ENCODE results near the gene FXYD1.
"Not testable (repeated sequence)": the region's sequence is repeated elsewhere in the genome, so short reads cannot be mapped to it uniquely, and the experiment has no call there.

The FXYD1 gene

GRCh38 chr19:35128398-35129057 is 10.1 kb upstream of the FXYD1 start:
- Histone ChIP-seq H3K27ac (ENCODE audit: low read length) (no peak overlapping the region), H3K27me3 (ENCODE audit: low read depth, low read length) (no peaks in the 10 kb centered on the region), H3K4me1 (ENCODE audit: control insufficient read depth in 1 of 2, insufficient read depth in 2 of 2, low read length in 2 of 2) (peaks cover 12% of the 10 kb centered on the region in 2 donors), H3K4me3 (ENCODE audit: low read depth in 1 of 2, low read length in 2 of 2) (no peak overlapping the region), H3K9me3 (ENCODE audit: control insufficient read depth in 1 of 2, low read length in 2 of 2) (no peaks in the 10 kb centered on the region), H3K36me3 (ENCODE audit: control insufficient read depth in 1 of 2, insufficient read depth in 2 of 2, low read length in 2 of 2) (peaks cover 0 to 10% of the 10 kb centered on the region in 2 donors)

GRCh38 chr19:35129724-35130274 is 8.8 kb upstream of the FXYD1 start:
- not testable (repeated sequence) for H3K27me3 ChIP-seq (ENCODE audit: low read depth, low read length); H3K36me3 ChIP-seq (ENCODE audit: control insufficient read depth in 1 of 2, insufficient read depth in 2 of 2, low read length in 2 of 2); H3K9me3 ChIP-seq (ENCODE audit: control insufficient read depth in 1 of 2, low read length in 2 of 2); H3K27ac ChIP-seq (ENCODE audit: low read length); H3K4me3 ChIP-seq (ENCODE audit: low read depth in 1 of 2, low read length in 2 of 2); H3K4me1 ChIP-seq (ENCODE audit: control insufficient read depth in 1 of 2, insufficient read depth in 2 of 2, low read length in 2 of 2)

- H3K27ac ChIP-seq (ENCODE audit: low read length): no peak overlapping the region
- no peak overlapping the region for H3K4me3 ChIP-seq (ENCODE audit: low read depth in 1 of 2, low read length in 2 of 2)
Measured at GRCh38 chr19:35130761-35131720, 7.6 kb upstream of the FXYD1 start.

GRCh38 chr19:35132254-35132653 is 6.4 kb upstream of the FXYD1 start:
- H3K4me3 ChIP-seq (ENCODE audit: low read depth in 1 of 2, low read length in 2 of 2): peak overlapping the region in 1 of 2 donors; percentile 38
- H3K27ac ChIP-seq (ENCODE audit: low read length): no peak overlapping the region
- peaks cover 0 to 5% of the 10 kb centered on the region in 2 donors for H3K36me3 ChIP-seq (ENCODE audit: control insufficient read depth in 1 of 2, insufficient read depth in 2 of 2, low read length in 2 of 2)

More at GRCh38 chr19:35130761-35131720, 7.6 kb upstream of the FXYD1 start:
- no peaks in the 10 kb centered on the region for H3K9me3 ChIP-seq (ENCODE audit: control insufficient read depth in 1 of 2, low read length in 2 of 2)
- H3K27me3 ChIP-seq (ENCODE audit: low read depth, low read length): no peaks in the 10 kb centered on the region
- H3K36me3 ChIP-seq (ENCODE audit: control insufficient read depth in 1 of 2, insufficient read depth in 2 of 2, low read length in 2 of 2): peaks cover 0 to 5% of the 10 kb centered on the region in 2 donors
- peaks cover 0 to 9% of the 10 kb centered on the region in 2 donors for H3K4me1 ChIP-seq (ENCODE audit: control insufficient read depth in 1 of 2, insufficient read depth in 2 of 2, low read length in 2 of 2)

GRCh38 chr19:35133826-35134225 is 4.8 kb upstream of the FXYD1 start:
- H3K27ac ChIP-seq (ENCODE audit: low read length): no peak overlapping the region
- H3K27me3 ChIP-seq (ENCODE audit: low read depth, low read length): peaks cover 5% of the 10 kb centered on the region
- H3K9me3 ChIP-seq (ENCODE audit: control insufficient read depth in 1 of 2, low read length in 2 of 2): no peaks in the 10 kb centered on the region
- H3K4me1 ChIP-seq (ENCODE audit: control insufficient read depth in 1 of 2, insufficient read depth in 2 of 2, low read length in 2 of 2): peaks cover 0 to 9% of the 10 kb centered on the region in 2 donors
- peaks cover 0 to 5% of the 10 kb centered on the region in 2 donors for H3K36me3 ChIP-seq (ENCODE audit: control insufficient read depth in 1 of 2, insufficient read depth in 2 of 2, low read length in 2 of 2)
- peak overlapping the region in 1 of 2 donors; percentile 38 for H3K4me3 ChIP-seq (ENCODE audit: low read depth in 1 of 2, low read length in 2 of 2)

More at GRCh38 chr19:35132254-35132653, 6.4 kb upstream of the FXYD1 start:
- H3K27me3 ChIP-seq (ENCODE audit: low read depth, low read length): peaks cover 5% of the 10 kb centered on the region
- H3K4me1 ChIP-seq (ENCODE audit: control insufficient read depth in 1 of 2, insufficient read depth in 2 of 2, low read length in 2 of 2): peaks cover 0 to 9% of the 10 kb centered on the region in 2 donors
- no peaks in the 10 kb centered on the region for H3K9me3 ChIP-seq (ENCODE audit: control insufficient read depth in 1 of 2, low read length in 2 of 2)

- no peak within 1 kb of the TSS for H3K27ac ChIP-seq (ENCODE audit: low read length)
- H3K9me3 ChIP-seq (ENCODE audit: control insufficient read depth in 1 of 2, low read length in 2 of 2): no peaks in the 10 kb centered on the region
- peaks cover 5% of the 10 kb centered on the region for H3K27me3 ChIP-seq (ENCODE audit: low read depth, low read length)
- H3K36me3 ChIP-seq (ENCODE audit: control insufficient read depth in 1 of 2, insufficient read depth in 2 of 2, low read length in 2 of 2): peaks cover 0 to 5% of the 10 kb centered on the region in 2 donors
- peaks cover 0 to 9% of the 10 kb centered on the region in 2 donors for H3K4me1 ChIP-seq (ENCODE audit: control insufficient read depth in 1 of 2, insufficient read depth in 2 of 2, low read length in 2 of 2)
- peak within 1 kb of the TSS in 1 of 2 donors; percentile 39 for H3K4me3 ChIP-seq (ENCODE audit: low read depth in 1 of 2, low read length in 2 of 2)
Measured at GRCh38 chr19:35134601-35135242, 3.9 kb upstream of the FXYD1 start, which contains the start of gene LGI4. LGI4 (minus strand) TSS chr19:35135059; CDS start chr19:35134680, 379 bp downstream.

GRCh38 chr19:35135389-35135909 is 3.2 kb upstream of the FXYD1 start:
- peaks cover 5% of the 10 kb centered on the region for H3K27me3 ChIP-seq (ENCODE audit: low read depth, low read length)
- no peaks in the 10 kb centered on the region for H3K9me3 ChIP-seq (ENCODE audit: control insufficient read depth in 1 of 2, low read length in 2 of 2)
- peak overlapping the region in 1 of 2 donors; percentile 39 for H3K4me3 ChIP-seq (ENCODE audit: low read depth in 1 of 2, low read length in 2 of 2)
- peaks cover 0 to 9% of the 10 kb centered on the region in 2 donors for H3K4me1 ChIP-seq (ENCODE audit: control insufficient read depth in 1 of 2, insufficient read depth in 2 of 2, low read length in 2 of 2)
- H3K36me3 ChIP-seq (ENCODE audit: control insufficient read depth in 1 of 2, insufficient read depth in 2 of 2, low read length in 2 of 2): peaks cover 0 to 5% of the 10 kb centered on the region in 2 donors
- no peak overlapping the region for H3K27ac ChIP-seq (ENCODE audit: low read length)

- H3K4me1 ChIP-seq (ENCODE audit: control insufficient read depth in 1 of 2, insufficient read depth in 2 of 2, low read length in 2 of 2): peaks cover 0 to 9% of the 10 kb centered on the region in 2 donors
- H3K27ac ChIP-seq (ENCODE audit: low read length): no peak overlapping the region
- no peaks in the 10 kb centered on the region for H3K9me3 ChIP-seq (ENCODE audit: control insufficient read depth in 1 of 2, low read length in 2 of 2)
- no peak overlapping the region for H3K4me3 ChIP-seq (ENCODE audit: low read depth in 1 of 2, low read length in 2 of 2)
- peaks cover 0 to 5% of the 10 kb centered on the region in 2 donors for H3K36me3 ChIP-seq (ENCODE audit: control insufficient read depth in 1 of 2, insufficient read depth in 2 of 2, low read length in 2 of 2)
- peaks cover 5% of the 10 kb centered on the region for H3K27me3 ChIP-seq (ENCODE audit: low read depth, low read length)
Measured at GRCh38 chr19:35136231-35136630, 2.4 kb upstream of the FXYD1 start.

GRCh38 chr19:35136977-35137702 is 1.5 kb upstream of the FXYD1 start:
- Histone ChIP-seq H3K36me3 (ENCODE audit: control insufficient read depth in 1 of 2, insufficient read depth in 2 of 2, low read length in 2 of 2) (no peaks in the 10 kb centered on the region), H3K27ac (ENCODE audit: low read length) (no peak overlapping the region), H3K9me3 (ENCODE audit: control insufficient read depth in 1 of 2, low read length in 2 of 2) (no peaks in the 10 kb centered on the region), H3K4me3 (ENCODE audit: low read depth in 1 of 2, low read length in 2 of 2) (no peak overlapping the region), H3K27me3 (ENCODE audit: low read depth, low read length) (peaks cover 7% of the 10 kb centered on the region), H3K4me1 (ENCODE audit: control insufficient read depth in 1 of 2, insufficient read depth in 2 of 2, low read length in 2 of 2) (peaks cover 4 to 18% of the 10 kb centered on the region in 2 donors)
